SK-N-SH treated with all-trans-retinoic acid at 6 μM for 48 hours (cell line): ENCODE results near the gene ITPR3.

ENCODE experiments used
- OSR1 ChIP-seq: fragments of 250-450 bp; sonication (Bioruptor Pico); IDR thresholded peaks from 2 replicates; pipeline ENCODE4 v1.8.0; 2022; ENCODE audit warnings: moderate library complexity, mild to moderate bottlenecking, inconsistent platforms
- TF ChIP-seq, protein P1 (sequence below): fragments of 250-450 bp; sonication (Bioruptor Pico); IDR thresholded peaks from 2 replicates; pipeline ENCODE4 v1.5.0; 2020; ENCODE audit warnings: mild to moderate bottlenecking, moderate library complexity

DNA sequence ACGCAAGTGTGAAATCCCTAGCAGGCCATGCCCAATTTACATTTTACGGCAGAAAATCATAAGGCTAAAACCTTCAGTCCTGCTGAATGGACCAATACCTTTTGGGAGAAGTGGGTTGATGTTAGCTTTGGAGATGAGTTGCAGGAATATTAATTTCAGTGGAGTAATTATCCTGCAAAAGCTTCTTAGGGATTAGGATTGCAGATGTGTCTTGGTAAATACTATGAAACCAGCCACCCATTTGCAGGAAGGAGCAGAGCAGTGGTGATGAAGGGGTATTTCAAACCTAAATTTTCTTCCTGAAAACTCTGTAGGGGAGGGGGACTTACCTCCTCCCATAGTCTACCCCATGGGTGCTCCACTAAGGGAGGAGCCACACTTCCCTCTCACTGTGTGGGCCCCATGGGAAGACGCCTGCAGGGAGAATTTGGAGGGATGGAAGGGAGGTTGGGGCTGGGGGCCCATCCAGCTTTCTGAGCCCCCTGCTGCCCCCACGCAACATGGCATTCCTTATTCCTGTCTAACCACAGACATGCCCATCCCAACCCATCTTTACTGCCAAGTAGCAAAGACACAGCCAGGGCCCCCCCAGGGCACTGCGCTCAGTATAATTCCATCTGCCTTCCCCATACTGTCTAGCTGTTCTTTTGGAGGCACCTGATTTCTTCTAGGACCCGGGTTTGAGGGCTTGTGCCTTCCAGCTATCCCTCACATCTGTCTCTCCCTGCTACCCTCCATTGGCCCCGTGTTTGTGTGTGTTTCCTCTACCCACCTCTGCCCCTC lies 105.0 kb downstream of the ITPR3 start:
- TF ChIP-seq OSR1 (CRISPR knock-in tag) = no peak
- TF ChIP-seq, protein P1, sequence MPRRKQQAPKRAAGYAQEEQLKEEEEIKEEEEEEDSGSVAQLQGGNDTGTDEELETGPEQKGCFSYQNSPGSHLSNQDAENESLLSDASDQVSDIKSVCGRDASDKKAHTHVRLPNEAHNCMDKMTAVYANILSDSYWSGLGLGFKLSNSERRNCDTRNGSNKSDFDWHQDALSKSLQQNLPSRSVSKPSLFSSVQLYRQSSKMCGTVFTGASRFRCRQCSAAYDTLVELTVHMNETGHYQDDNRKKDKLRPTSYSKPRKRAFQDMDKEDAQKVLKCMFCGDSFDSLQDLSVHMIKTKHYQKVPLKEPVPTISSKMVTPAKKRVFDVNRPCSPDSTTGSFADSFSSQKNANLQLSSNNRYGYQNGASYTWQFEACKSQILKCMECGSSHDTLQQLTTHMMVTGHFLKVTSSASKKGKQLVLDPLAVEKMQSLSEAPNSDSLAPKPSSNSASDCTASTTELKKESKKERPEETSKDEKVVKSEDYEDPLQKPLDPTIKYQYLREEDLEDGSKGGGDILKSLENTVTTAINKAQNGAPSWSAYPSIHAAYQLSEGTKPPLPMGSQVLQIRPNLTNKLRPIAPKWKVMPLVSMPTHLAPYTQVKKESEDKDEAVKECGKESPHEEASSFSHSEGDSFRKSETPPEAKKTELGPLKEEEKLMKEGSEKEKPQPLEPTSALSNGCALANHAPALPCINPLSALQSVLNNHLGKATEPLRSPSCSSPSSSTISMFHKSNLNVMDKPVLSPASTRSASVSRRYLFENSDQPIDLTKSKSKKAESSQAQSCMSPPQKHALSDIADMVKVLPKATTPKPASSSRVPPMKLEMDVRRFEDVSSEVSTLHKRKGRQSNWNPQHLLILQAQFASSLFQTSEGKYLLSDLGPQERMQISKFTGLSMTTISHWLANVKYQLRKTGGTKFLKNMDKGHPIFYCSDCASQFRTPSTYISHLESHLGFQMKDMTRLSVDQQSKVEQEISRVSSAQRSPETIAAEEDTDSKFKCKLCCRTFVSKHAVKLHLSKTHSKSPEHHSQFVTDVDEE = no peak
